NT2/D1 (cell line): ENCODE results near the gene CCDC85C.

Experiments used
- DNase-seq: peaks from one replicate; pipeline ENCODE4 v3.0.0-alpha.2; 2011; ENCODE audit warnings: low read depth, low spot score
- H3K27me3 ChIP-seq: 2 replicates; pipeline ENCODE4 v1.6.0; 2011; ENCODE audit warnings: mild to moderate bottlenecking; ENCODE audit not compliant: insufficient read length, insufficient read depth
- H3K36me3 ChIP-seq: 2 replicates; pipeline ENCODE4 v1.6.1; 2011; ENCODE audit warnings: mild to moderate bottlenecking, low read length, mixed read lengths; ENCODE audit not compliant: insufficient read depth, insufficient read length
- H3K4me1 ChIP-seq: 2 replicates; pipeline ENCODE4 v1.5.1; 2011; ENCODE audit not compliant: insufficient read depth, insufficient read length
- H3K4me3 ChIP-seq: 2 replicates; pipeline ENCODE4 v1.5.1; 2011; ENCODE audit warnings: low read depth; ENCODE audit not compliant: insufficient read length
- H3K9ac ChIP-seq: 2 replicates; pipeline ENCODE4 v1.6.0; 2011; ENCODE audit warnings: low read depth; ENCODE audit not compliant: insufficient read length
- H3K9me3 ChIP-seq: 2 replicates; pipeline ENCODE4 v1.5.1; 2011; ENCODE audit warnings: mild to moderate bottlenecking, low read length; ENCODE audit not compliant: insufficient read depth
- SUZ12 ChIP-seq: IDR thresholded peaks from 2 replicates; pipeline ENCODE4 v1.6.1; 2011; ENCODE audit not compliant: insufficient read length, insufficient read depth; ENCODE audit errors: extremely low read depth
- YY1 ChIP-seq: IDR thresholded peaks from 2 replicates; pipeline ENCODE4 v1.6.1; 2011; ENCODE audit not compliant: insufficient read length, insufficient read depth
- ZNF274 ChIP-seq: IDR thresholded peaks from 2 replicates; pipeline ENCODE4 v1.6.1; 2011; ENCODE audit warnings: mild to moderate bottlenecking, low read depth, low read length

CCDC85C gene

DNA sequence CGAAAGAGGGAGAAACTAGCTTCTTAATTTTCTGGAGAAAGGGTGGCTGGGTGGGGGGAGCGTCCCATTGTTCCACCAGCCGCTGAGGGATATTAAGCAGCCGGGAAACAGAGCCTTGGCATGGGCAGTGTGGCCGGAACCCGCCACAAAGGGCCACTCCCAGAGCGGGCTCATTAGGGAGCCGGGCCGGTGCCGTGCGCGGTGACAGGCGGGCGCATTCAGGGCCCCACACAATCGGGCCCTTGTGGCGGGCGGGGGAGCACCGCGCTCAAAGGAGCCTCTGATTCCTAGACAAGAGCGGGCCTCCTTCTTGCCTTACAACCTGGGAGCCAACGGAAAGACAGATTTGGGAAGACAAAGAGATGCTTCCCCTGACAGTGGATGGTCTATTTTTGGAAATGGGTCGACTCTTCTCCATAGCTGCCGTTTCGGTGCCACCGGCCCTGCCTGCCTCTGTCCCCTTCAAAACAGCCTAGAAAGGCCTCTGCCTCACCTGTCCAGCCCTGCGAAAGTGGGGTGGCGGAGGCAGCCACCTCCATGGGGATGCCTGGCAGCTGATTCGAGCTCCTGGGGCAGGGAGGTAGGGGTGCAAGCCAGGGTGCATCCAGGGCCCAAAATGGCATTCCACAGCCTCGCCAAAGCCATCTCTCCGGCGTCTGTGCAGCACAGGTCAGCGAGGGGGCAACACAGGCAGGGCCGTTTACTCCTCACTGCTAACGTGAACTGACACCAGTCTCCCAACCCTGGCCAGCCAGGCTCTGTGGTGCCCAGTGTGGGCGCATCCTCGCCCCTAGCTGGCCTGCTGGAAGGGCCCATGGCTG, 10.9 kb downstream of the CCDC85C start:
- Histone ChIP-seq H3K4me1 (peaks cover 27% of the 10 kb centered on the region), H3K4me3 (no peak overlapping the region), H3K27me3 (no peaks in the 10 kb centered on the region), H3K9ac (no peak overlapping the region), H3K36me3 (peaks cover 11% of the 10 kb centered on the region), H3K9me3 (no peaks in the 10 kb centered on the region)
- no peak for TF ChIP-seq ZNF274
- no peak for TF ChIP-seq YY1
- no peak for TF ChIP-seq SUZ12
- DNase-seq, result no peak

- H3K9ac ChIP-seq, result no peak overlapping the region
- H3K27me3 ChIP-seq, result no peaks in the 10 kb centered on the region
- no peak for TF ChIP-seq ZNF274
- no peak for TF ChIP-seq YY1
- TF ChIP-seq SUZ12, result no peak
- DNase-seq, result no peak
- H3K4me3 ChIP-seq, result no peak overlapping the region
- H3K4me1 ChIP-seq, result peaks cover 35% of the 10 kb centered on the region
- H3K9me3 ChIP-seq, result no peaks in the 10 kb centered on the region
- H3K36me3 ChIP-seq, result peaks cover 8% of the 10 kb centered on the region
Measured at GRCh38 chr14:99592394-99592793, 11.6 kb downstream of the CCDC85C start.

DNA sequence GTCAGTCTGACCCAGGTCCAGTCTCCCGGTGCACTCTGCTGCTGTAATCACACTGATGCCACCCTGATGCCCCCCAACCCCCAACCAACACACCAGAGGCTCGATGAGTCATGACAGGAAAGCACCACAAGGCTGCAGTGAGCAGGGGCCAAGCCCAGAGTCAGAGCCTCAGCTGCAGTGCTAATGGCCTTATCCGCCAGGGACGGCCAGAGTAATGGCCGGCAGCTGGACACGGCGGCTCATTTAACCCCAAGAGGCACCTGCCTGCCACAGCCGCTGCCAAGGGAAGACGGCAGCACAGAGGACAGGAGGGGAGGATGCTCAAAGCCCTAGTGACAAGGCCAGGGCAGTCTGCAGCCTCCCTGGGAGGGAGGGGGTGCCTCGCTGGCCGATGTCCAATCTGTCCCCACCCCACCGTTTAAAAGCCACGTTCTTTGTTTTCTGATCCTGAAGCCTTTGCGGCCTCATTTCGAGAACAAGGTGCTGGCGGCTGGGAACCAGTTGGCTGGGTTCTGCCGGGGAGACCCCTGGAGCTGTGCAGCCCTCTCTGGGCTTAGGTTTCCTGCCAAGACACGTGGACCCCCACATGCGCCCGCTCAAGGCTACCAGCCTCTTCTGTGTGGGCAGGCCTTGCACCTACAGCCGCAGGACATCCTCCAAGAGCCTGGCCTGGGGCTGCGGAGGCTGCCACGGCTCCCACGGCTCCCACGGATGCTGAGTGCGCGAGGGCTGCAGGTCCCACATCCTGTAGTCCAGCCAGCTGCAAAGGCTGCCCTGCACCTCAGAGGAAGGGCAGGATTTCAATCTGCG, 13.1 kb downstream of the CCDC85C start:
- H3K4me3 ChIP-seq, result no peak overlapping the region
- peaks cover 6% of the 10 kb centered on the region for H3K36me3 ChIP-seq
- no peaks in the 10 kb centered on the region for H3K27me3 ChIP-seq
- no peaks in the 10 kb centered on the region for H3K9me3 ChIP-seq
- H3K9ac ChIP-seq, result no peak overlapping the region
- DNase-seq, result no peak
- TF ChIP-seq ZNF274 (no peak), YY1 (no peak), SUZ12 (no peak)
- H3K4me1 ChIP-seq, result peaks cover 39% of the 10 kb centered on the region

- H3K36me3 ChIP-seq, result peaks cover 8% of the 10 kb centered on the region
- H3K9me3 ChIP-seq, result no peaks in the 10 kb centered on the region
- H3K4me1 ChIP-seq, result peaks cover 39% of the 10 kb centered on the region
- TF ChIP-seq ZNF274 (no peak), YY1 (no peak), SUZ12 (no peak)
- DNase-seq, result no peak
- no peak overlapping the region for H3K9ac ChIP-seq
- H3K4me3 ChIP-seq, result no peak overlapping the region
- H3K27me3 ChIP-seq, result no peaks in the 10 kb centered on the region
Measured at GRCh38 chr14:99589651-99590530, 14.1 kb downstream of the CCDC85C start.

GRCh38 chr14:99589031-99589441, 15.0 kb downstream of the CCDC85C start:
- Histone ChIP-seq H3K9me3 (no peaks in the 10 kb centered on the region), H3K27me3 (no peaks in the 10 kb centered on the region), H3K4me1 (peaks cover 39% of the 10 kb centered on the region), H3K4me3 (no peak overlapping the region), H3K36me3 (peaks cover 10% of the 10 kb centered on the region), H3K9ac (no peak overlapping the region)
- no peak for DNase-seq
- no peak for TF ChIP-seq ZNF274
- TF ChIP-seq YY1, result no peak
- TF ChIP-seq SUZ12, result no peak

GRCh38 chr14:99587460-99588278, 16.3 kb downstream of the CCDC85C start:
- peaks cover 34% of the 10 kb centered on the region for H3K4me1 ChIP-seq

More at GRCh38 chr14:99587460-99588278, 16.3 kb downstream of the CCDC85C start:
- no peak for DNase-seq
- Histone ChIP-seq H3K9ac (no peak overlapping the region), H3K27me3 (no peaks in the 10 kb centered on the region), H3K9me3 (no peaks in the 10 kb centered on the region), H3K4me3 (no peak overlapping the region), H3K36me3 (peaks cover 10% of the 10 kb centered on the region)
- TF ChIP-seq SUZ12 (no peak), YY1 (no peak), ZNF274 (no peak)
